ENCODE data around the gene ANXA4. TPM values are rescaled to one million over a fixed set of nuclear protein-coding genes. Genes with fewer than 3 reads are reported as not detected.

Gene ANXA4
- total RNA-seq, 1 donor from 2014 or later: 84.5 TPM

DNA sequence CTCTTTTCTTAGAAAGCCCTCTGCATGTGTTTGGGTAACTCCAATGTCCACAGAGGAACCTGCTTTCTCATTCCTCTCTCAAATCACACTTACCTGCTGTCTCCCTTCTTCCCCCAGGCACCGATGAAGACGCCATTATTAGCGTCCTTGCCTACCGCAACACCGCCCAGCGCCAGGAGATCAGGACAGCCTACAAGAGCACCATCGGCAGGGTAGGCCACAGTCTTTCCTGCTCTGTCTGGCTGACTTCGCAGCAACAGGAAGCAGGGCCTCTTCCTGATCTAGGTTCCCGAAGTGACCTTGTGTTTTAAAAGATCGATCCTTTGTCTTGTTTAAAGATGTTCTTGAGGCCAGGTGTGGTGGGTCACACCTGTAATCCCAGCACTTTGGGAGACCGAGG is 62.5 kb downstream of the ANXA4 start:
- no peak overlapping the region for H3K27ac Mint-ChIP-seq
- no peak for DNase-seq (ENCODE audit: extremely low spot score, unreplicated experiment)
- H3K27me3 Mint-ChIP-seq: no peaks in the 10 kb centered on the region
- H3K36me3 Mint-ChIP-seq: peaks cover 23% of the 10 kb centered on the region
- no peak for TF ChIP-seq CTCF (conservative IDR thresholded peaks at IDR 0.05)
- no peaks in the 10 kb centered on the region for H3K9me3 Mint-ChIP-seq
- H3K4me1 Mint-ChIP-seq (ENCODE audit: unreplicated experiment): peaks cover 19% of the 10 kb centered on the region
- H3K4me3 Mint-ChIP-seq: no peak overlapping the region

- H3K27ac Mint-ChIP-seq: no peak overlapping the region
- H3K36me3 Mint-ChIP-seq: peaks cover 19% of the 10 kb centered on the region
- no peak overlapping the region for H3K4me3 Mint-ChIP-seq
- H3K4me1 Mint-ChIP-seq (ENCODE audit: unreplicated experiment): peaks cover 8% of the 10 kb centered on the region
- H3K27me3 Mint-ChIP-seq: no peaks in the 10 kb centered on the region
- no peak for TF ChIP-seq CTCF (conservative IDR thresholded peaks at IDR 0.05)
- no peak for DNase-seq (ENCODE audit: extremely low spot score, unreplicated experiment)
- H3K9me3 Mint-ChIP-seq: no peaks in the 10 kb centered on the region
These were observed 64.0 kb downstream of the ANXA4 start for GRCh38 chr2:69805887-69806286.

- no peaks in the 10 kb centered on the region for H3K4me1 Mint-ChIP-seq (ENCODE audit: unreplicated experiment)
- TF ChIP-seq CTCF (conservative IDR thresholded peaks at IDR 0.05): no peak
- H3K9me3 Mint-ChIP-seq: no peaks in the 10 kb centered on the region
- H3K27me3 Mint-ChIP-seq: no peaks in the 10 kb centered on the region
- no peak overlapping the region for H3K4me3 Mint-ChIP-seq
- DNase-seq (ENCODE audit: extremely low spot score, unreplicated experiment): no peak
- H3K27ac Mint-ChIP-seq: no peak overlapping the region
- peaks cover 17% of the 10 kb centered on the region for H3K36me3 Mint-ChIP-seq
These were observed 66.0 kb downstream of the ANXA4 start for GRCh38 chr2:69807821-69808540.

DNA sequence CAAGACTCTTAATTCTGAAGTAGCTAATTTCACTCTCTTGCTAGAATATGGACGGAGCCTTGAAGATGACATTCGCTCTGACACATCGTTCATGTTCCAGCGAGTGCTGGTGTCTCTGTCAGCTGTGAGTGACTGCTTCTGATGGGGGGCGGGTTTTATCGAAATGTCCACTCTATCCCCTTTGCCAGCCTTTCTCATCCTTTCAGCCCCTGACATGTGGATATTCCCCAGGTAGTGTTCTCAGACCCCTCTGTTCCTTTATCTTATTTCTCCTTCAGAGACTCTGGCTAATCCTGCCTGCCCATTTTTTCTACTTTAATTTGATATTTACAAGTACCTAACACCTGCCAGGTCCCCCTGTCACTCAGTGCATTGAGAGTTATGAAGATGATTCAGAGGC is 68.6 kb downstream of the ANXA4 start:
- Mint-ChIP-seq H3K4me1 (ENCODE audit: unreplicated experiment) (no peaks in the 10 kb centered on the region), H3K36me3 (peaks cover 13% of the 10 kb centered on the region), H3K9me3 (no peaks in the 10 kb centered on the region), H3K27me3 (no peaks in the 10 kb centered on the region), H3K4me3 (no peak overlapping the region), H3K27ac (no peak overlapping the region)
- DNase-seq (ENCODE audit: extremely low spot score, unreplicated experiment): no peak
- TF ChIP-seq CTCF (conservative IDR thresholded peaks at IDR 0.05): no peak

- H3K27me3 Mint-ChIP-seq: no peaks in the 10 kb centered on the region
- TF ChIP-seq CTCF (conservative IDR thresholded peaks at IDR 0.05): no peak
- no peak overlapping the region for H3K4me3 Mint-ChIP-seq
- peaks cover 13% of the 10 kb centered on the region for H3K36me3 Mint-ChIP-seq
- no peaks in the 10 kb centered on the region for H3K4me1 Mint-ChIP-seq (ENCODE audit: unreplicated experiment)
- no peak overlapping the region for H3K27ac Mint-ChIP-seq
- H3K9me3 Mint-ChIP-seq: no peaks in the 10 kb centered on the region
- DNase-seq (ENCODE audit: extremely low spot score, unreplicated experiment): no peak
These were observed 69.1 kb downstream of the ANXA4 start for GRCh38 chr2:69811018-69811417.
